GM19468 (cell line): ENCODE data around the gene LSAMP.

Source experiments
- ATAC-seq: cut with Tn5 transposase; IDR thresholded peaks from one replicate; pipeline ENCODE4 v1.9.1; 2021; ENCODE audit warnings: mild to moderate bottlenecking, moderate library complexity, moderate number of reproducible peaks; ENCODE audit not compliant: unreplicated experiment; ENCODE audit errors: extremely low read depth

LSAMP gene

DNA sequence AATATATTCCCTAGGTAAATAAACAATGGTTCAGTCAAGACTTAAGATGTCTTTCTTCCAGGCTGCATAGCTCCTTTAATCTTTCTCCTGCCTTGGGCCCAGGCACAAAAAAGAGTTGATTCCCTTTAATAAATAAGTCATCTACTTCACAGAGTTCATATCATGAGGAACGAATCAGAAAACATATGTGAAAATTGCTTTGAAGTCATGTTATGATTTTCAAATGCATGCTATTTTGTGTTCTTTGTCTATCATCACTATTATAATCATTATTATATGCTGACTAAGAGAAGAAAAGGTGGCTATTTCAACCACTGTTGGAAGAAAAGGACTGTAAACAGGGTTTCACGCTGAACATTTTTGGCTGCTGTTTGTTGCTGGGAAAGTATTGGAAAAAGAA lies 70.4 kb downstream of the LSAMP start:
- ATAC-seq, result no peak

DNA sequence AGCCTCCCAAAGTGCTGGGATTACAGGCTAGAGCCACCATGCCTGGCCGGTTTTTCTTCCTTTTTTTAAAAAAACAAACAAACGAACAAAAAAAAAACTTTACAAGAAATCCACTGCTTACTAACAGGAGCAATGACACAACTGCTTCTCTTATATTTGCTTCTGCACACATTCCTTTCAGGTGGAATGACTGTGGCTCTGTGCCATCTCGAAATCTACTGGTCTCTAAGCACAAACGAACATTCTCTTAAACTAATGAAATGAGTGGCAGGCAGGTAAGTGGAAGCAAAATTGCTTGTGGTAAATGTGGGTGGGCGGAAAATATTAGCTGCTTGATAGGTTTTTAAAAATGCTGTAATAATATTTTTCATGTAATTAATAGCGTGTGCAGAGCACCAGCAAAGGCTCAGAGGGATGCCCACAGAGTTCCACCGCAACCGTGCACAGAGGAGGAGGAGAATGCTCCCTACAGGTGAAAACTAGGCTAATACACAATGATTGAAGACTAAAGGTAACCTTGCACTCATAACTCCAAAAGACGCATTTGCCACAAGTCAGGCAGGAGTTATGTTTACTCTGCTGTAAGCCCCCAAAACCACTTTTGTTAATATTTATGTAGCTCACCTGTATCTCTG lies 77.4 kb downstream of the LSAMP start:
- ATAC-seq, result no peak

DNA sequence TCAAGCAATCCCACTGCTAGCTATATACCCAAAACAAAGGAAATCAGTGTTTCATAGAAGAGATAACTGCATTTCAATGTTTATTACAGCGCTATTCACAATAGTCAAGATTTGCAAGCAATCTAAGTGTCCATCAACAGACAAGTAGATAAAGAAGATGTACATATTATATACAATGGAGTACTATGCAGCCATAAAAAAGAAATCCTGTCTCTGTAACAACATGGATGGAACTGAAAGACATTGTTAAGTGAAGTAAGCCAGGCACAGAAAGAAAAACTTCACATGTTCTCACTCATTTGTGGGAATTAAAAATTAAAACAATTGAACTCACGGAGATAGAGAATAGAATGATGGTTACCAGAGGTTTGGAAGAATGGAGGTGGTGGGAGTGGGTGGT lies 89.2 kb downstream of the LSAMP start:
- no peak for ATAC-seq

DNA sequence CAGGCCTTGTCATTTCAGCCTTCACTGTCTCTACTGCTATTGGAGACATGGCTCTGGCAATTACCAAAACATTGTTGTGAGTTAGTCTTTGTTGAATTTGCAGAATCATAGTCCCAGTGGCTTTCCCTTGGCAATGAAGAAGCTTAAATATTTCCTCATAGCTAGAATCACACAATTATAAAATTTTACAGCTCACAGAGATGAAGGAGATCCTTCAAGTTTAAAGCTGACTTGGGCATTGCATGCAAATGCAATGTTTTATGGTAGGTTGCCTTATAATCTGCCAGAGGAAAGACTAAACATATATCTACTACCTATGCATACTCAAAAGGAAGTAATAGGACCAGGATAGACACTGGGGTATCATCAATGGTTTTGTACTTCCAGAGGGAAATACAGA lies 90.9 kb downstream of the LSAMP start:
- no peak for ATAC-seq

DNA sequence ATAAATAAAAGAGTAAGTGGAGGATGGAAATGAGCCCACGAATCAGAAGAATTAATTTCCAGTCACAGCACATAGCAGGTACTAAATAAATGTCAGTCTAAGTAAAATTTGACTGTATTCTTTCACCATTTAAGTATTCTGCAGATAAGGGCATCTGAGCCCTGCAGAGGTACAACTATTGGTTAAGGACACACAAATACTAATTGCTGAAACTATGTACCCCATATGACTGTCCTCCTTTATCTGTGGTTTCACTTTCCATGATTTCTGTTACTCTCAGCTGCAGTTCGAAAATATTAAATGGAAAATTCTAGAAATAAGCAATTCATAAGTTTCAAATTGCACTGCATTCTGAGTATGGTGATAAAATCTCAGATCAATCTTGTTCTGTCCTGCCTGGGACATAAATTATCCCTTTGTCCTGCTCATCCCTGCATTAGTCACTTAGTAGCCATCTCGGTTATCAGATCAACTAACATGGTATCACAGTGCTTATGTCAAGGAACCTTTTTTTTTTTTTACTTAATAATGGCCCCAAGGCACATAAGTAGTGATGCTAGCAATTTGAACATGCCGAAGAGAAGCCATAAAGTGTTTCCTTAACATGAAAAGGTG lies 95.1 kb downstream of the LSAMP start:
- no peak for ATAC-seq

DNA sequence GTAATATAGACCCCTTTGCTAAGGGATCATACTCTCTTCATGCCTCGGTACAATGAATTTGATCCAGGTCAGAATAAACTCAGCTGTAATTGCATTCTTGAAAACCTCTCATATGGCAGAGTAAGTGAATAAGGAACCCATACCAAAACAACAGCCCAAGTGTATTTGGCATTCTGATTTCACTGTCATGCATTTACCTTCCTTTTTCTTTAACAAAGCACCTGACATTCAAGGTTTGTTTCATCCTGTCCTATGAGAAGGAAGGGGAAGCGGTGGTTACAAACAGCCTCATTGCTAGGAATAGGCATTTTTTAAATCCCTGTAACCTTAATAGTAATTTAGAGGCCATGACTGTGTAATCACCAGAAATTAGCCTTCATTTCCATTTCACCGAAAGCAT lies 97.1 kb downstream of the LSAMP start:
- ATAC-seq, result no peak

DNA sequence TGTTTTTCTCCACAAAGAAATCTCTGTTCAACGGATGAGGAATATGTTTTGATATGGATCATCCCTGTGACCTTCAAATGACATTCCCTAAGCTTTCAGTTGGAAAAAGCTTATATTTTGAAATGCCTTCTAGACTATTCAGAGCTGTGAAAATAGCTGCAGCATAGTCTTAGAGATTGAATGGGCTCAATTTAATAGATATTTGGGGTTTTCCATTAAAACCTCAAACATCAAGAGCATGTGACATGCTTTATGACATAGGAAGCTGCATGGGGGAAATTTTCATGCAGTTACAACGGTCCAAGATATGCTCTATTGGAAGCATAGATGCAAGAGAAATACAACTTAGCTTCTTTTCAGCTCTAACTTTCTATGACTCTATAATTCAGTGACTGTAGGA lies 102.8 kb downstream of the LSAMP start:
- no peak for ATAC-seq

DNA sequence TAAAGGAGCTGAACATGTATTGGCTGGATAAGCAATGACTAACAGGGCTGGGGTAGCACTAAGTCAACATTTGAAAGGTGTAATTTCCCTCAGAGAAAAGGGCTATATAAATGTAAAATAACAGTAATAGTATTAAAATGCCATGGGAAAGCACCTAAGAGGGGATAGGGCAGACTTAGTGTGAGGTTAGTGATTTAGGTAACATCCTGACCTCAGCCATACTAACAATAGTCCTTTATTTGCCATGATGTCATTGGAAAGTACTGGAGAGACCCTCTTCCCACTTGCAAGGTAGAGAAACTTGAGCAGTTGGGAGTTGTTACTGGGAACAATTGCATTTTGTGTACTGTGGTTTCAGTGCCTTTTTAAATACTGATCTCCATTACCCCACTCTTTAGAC lies 103.4 kb downstream of the LSAMP start:
- no peak for ATAC-seq

DNA sequence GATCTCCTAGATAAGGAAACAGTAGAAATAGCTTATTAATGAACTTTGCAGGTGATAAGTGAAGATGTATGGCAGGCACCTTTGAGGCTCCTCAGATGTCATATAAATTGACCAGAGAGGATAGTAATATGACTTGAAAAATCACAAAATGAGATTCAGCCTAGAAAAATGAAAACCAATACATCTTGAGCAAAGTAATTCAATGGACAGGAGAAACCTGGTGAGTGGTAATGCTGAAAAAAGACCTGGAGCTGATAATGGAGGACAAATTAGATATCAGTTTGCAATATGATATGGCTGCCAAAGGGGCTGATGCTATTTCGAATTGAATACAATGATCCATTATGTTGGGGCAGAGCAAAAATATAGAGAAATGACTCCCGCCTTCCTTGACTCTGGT lies 103.9 kb downstream of the LSAMP start:
- no peak for ATAC-seq

DNA sequence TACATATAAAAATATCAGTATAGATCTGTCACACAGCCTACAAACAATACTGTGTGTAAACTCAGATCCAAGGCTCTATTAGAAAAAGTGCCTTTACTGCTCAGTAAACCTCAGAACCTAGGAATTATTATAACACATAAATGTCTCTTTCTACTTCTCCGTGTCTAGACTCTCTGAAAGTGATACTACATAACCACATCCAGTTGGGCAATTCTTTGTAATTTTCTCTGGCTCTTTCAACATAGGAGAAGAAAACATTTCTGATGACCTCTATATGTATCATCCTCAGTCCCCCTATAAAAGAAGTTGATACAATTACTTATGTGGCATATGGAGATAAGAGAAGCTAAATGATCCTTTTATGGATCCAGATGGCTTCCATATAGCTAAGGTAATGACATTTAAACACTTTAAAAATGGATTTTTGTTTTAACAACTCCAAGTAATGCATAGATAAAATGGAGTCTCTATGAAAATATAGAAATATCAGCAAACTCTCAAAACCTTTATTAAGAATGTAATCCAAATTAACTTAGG lies 104.5 kb downstream of the LSAMP start:
- ATAC-seq, result no peak

DNA sequence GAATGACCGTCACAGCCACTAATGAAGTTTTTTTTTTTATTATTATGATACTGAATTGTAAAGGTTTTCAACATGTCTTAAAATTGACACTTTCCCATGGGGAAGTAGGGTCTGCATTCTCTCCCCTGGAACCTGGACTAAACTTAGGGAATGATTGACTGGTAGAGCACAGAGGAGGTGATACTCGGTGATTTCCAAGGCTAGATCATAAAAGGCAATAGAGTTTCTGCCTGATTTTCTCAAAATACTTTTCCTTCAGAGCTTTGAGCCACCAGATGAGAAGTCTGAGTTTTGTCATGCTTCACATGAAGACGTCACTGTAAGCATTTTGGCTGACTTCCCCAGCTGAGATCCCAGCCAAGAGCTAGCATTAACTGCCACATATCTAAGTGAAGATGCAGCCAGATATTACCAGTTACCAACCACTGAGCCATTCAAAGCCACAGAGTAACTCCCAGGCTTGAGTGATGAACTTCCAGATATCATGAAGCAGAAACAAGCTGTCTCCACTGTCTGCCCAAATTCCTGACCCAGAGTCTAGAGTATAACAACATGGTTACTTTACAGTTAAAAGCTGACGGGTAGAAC lies 105.8 kb downstream of the LSAMP start:
- ATAC-seq, result no peak

DNA sequence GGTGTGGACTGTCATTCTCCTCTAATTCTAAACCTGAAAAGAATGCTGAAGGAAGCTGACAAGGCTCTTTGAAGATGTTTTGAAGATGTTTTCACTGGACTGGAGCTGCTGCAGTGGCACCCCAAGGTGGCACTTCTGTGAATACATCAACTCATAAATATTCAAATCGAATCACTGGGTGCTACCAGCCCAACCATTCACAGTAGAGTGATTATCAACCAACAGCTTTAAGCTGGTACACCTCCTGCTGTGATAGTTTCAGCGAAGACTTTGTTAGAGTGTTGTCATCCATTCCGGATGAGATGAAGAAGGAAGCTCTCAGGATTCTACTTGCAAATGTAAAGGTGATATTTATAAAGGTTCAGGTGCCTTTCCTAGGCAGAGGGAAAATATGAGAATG lies 106.6 kb downstream of the LSAMP start:
- no peak for ATAC-seq

DNA sequence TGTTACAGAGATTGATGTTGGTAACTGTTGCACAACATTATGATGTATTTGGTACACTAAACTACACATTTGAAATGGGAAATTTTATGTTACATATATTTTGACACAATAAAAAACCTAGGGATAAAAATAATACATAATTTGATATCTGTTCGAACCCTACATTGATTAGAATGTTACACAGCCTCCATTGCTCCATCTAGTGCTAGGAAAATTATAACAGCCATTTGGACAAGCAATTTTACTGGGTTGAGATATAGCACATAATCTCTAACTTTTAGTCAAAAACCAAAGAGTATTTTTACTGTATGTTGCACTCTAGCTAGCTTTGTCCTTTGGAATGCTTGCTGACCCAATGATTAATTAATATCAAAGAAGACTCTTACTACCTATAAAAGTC lies 108.1 kb downstream of the LSAMP start:
- no peak for ATAC-seq

DNA sequence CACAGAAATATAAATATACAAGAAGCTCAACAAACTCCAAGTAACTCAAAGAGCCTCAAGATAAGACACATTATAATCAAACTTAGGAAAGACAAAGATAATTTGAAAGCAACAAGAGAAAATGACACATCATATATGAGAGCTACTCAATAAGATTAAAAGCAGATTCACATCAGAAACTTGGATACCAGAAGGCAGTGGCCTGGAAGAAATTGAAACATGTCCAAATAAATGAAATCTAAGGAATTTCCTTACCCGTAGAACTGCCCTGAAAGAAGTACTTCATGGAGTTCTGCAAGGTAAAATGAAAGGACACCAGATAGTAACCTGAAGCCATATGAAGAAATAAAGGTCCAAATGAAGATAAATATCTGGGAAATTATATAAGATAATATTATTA lies 113.9 kb downstream of the LSAMP start:
- no peak for ATAC-seq

DNA sequence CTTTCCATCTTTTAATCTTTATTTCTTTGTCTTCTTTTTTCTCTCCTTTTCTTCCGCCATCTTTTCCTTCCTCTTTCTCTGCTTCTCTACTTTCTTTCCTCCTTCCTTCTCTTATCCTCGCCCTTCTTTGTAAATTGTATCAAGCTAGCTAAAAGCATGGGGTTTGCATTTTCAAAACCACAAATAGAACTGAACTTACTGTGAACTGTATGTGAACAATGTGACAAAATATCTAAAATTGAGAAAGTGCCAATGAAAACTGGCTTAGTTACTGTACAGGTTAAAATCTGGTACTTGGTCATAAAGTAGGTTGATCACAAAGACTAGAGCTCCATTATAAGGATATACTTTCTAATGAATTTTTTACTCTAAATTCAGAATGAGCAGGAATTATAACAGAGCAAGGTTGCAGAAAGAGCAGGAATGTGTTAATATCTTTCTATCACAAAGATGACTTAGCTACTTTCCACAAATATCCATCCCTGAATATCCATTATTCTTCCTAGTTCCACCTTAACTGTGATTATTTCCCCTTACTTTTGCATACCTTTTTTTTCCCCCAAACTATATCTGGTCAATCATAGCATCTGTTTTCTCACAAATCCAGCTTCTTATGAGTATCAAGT lies 122.4 kb downstream of the LSAMP start:
- no peak for ATAC-seq

DNA sequence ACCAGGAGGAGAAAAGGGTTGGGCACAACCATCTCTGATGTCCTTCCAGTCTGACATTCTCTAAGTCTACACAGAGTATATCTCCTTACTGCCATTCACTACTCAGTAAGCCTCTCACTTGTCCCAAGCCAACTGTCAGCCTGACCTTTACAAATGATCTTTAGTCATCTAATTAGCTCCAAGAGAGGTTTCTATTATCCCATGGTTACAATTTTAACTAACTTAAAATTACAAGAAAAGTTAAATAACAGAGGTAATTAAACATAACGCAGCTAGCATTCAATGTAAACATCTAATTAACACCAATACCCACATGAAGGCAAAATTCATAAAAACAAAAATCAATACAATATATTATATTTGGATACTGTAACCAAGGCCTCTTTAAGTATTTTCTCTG lies 126.9 kb downstream of the LSAMP start:
- ATAC-seq, result no peak

DNA sequence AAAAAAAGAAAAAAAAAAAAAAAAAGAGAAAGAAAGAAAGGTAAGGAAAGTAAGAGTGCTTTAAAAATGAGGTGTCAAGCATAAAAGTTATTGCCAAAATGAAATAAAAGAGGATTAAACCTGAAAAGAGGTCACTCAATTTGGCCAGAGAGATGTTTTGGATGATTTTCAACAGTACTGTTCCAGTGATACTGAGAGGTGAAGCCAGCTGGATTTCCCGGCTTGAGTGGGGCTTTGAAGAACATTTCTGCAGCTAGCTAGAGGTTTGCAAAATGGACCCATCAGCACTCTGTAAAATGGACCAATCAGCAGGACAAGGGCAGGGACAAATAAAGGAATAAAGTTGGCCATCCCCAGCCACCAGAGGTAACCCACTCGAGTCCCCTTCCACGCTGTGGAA lies 128.5 kb downstream of the LSAMP start:
- no peak for ATAC-seq

DNA sequence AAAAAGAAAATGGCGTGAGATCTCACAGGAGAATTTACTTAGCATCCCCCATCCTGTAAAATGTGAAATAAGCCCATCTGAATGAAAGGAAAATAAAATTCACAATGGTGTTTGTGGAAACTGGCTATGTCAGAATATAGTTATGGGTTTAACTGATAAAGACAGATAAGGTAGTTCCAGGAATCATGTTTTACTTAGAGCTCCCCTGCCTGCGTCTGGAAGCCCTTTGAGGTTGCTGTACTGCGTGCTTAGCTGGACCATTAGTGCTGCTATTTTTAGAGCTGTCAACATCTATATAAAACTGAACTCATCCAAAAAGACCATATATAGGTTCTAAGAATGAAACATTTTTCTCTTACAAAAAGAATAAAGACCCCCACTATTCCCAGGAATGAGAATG lies 130.8 kb downstream of the LSAMP start:
- no peak for ATAC-seq

DNA sequence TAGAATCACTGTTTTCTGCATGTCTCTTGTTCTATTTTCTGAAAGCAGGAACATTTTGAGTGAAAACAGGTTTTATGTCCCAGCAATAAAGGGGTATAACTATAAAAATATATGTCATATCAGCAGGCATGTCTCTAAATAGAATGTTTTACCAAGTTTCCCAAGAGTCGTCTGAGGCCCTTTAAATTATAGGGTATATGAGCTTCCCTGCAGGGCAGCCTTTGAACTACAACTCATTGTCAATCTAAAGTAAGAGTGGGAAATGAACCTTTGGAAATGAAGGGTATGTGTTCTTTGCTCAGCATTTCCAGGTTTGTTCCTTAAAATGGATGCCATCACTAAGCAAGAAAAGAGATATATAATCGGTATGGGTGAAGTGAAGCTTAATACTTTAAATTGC lies 138.6 kb downstream of the LSAMP start:
- no peak for ATAC-seq

DNA sequence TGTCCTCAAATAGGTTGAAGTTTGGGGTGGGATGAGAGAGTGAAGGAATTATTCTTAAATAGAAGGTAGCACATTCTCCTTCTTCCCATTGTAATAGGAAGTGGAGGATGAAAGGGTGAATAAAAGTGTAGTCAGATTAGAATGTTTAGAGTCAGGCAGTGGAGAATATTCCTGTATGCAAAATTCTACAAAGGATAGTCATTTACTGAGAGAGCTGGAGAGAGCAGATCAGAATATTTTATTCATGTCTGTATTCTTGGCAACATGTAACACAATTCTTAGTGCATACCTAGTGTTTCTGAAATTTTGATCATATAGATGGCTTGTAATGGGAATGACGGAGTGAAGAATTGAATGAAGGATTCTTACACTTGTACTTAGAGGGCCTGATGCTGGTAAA lies 139.1 kb downstream of the LSAMP start:
- no peak for ATAC-seq

DNA sequence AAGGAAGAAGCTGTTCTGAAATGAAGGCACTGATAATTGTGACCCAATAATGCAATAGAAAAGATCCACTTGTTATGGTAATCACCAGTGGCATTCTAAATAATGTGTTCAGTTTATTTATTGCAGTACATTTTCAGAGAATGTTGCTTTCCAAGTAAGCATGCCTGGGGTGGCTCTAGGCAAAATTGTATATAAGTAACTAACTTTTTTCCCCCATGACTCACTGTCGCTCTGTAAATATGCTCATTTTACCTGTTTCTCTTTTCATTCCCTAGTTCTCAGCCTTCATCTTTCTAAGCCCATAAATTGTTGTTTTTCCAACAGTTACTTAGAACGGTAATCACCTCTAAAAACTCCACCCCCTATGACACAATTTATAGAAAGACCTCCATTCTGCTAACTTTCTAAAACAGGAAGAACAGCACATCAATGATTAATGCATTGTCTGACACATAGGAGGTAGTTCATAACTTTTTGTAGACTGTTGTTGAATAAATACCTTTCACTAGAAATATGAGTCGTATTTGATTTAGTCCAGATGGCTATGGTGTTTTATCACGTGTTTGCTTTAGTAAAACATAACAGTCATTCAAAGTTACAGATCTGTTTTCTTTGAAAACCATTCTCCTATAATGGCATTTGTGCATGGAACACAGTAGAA lies 143.1 kb downstream of the LSAMP start:
- ATAC-seq, result no peak
